Brain microvascular endothelial cell (primary cell): ENCODE results near the gene CRY1.

ENCODE experiments used
- DNase-seq: peaks from one replicate; pipeline ENCODE4 v3.0.0-alpha.2; 2020
- H3K27ac ChIP-seq: fragments of 250-450 bp; sonication (Bioruptor Pico); 2 replicates; pipeline ENCODE4 v1.5.1; 2020; ENCODE audit warnings: mild to moderate bottlenecking, moderate library complexity
- H3K27me3 ChIP-seq: fragments of 250-450 bp; sonication (Bioruptor Pico); replicated peaks from 2 replicates; pipeline ENCODE4 v1.5.1; 2020; ENCODE audit warnings: mild to moderate bottlenecking
- H3K36me3 ChIP-seq: fragments of 250-450 bp; sonication (Bioruptor Pico); replicated peaks from 2 replicates; pipeline ENCODE4 v1.5.1; 2020; ENCODE audit warnings: mild to moderate bottlenecking
- H3K4me3 ChIP-seq: 2 replicates; pipeline ENCODE4 v1.5.1; 2011; ENCODE audit warnings: low read depth, mild to moderate bottlenecking, control low read depth, low read length, moderate library complexity
- CTCF ChIP-seq: IDR thresholded peaks from 2 replicates; pipeline ENCODE4 v1.5.1; 2011; ENCODE audit warnings: low read depth, mild to moderate bottlenecking, moderate library complexity, low read length, control low read depth, inconsistent platforms; ENCODE audit errors: missing control alignments
- in situ Hi-C: cut with HindIII; loops from 2 replicates; pipeline ENCODE4 v1.10.0; 2017; ENCODE audit warnings: low sequenced_read_pairs, low pct_ligation_motif_present

Gene CRY1

DNA sequence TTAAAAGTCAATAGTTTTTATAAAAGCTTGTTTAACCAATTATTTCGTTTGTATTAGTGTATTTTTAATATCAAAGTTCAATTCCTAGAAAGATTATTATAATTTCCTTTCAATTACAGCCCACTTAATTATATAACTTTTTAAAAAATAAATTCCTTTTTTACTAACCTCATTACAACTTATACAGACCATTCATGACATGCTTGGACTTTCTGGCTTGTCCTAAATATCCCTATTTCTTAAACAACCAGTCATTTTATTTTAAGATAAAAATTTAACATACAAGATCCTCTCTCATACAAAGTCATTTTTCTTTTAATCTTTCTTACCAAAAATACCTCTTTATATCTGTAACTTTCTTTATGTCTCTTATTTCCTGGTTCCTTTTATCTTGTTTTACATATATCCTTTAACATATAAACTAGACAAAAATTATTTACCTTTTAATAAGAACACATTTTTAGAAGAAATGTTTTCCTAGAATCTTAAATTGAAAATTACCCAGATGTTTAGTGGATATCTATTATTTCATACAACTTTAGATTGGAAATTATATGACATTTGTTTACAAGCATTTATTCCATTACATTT, 148.0 kb downstream of the CRY1 start:
- no peak for TF ChIP-seq CTCF

GRCh38 chr12:106942775-106943174, 150.6 kb downstream of the CRY1 start:
- TF ChIP-seq CTCF = no peak
- in situ Hi-C loops = no loop called here
- H3K27ac ChIP-seq = no peak overlapping the region
- no peak overlapping the region for H3K4me3 ChIP-seq
- no peaks in the 10 kb centered on the region for H3K27me3 ChIP-seq
- no peak for DNase-seq
- H3K36me3 ChIP-seq = no peaks in the 10 kb centered on the region

More for the DNA sequence above, 148.0 kb downstream of the CRY1 start:
- in situ Hi-C loops = no loop called here
- Histone ChIP-seq H3K36me3 (no peaks in the 10 kb centered on the region), H3K4me3 (no peak overlapping the region), H3K27me3 (no peaks in the 10 kb centered on the region), H3K27ac (no peak overlapping the region)
- no peak for DNase-seq

DNA sequence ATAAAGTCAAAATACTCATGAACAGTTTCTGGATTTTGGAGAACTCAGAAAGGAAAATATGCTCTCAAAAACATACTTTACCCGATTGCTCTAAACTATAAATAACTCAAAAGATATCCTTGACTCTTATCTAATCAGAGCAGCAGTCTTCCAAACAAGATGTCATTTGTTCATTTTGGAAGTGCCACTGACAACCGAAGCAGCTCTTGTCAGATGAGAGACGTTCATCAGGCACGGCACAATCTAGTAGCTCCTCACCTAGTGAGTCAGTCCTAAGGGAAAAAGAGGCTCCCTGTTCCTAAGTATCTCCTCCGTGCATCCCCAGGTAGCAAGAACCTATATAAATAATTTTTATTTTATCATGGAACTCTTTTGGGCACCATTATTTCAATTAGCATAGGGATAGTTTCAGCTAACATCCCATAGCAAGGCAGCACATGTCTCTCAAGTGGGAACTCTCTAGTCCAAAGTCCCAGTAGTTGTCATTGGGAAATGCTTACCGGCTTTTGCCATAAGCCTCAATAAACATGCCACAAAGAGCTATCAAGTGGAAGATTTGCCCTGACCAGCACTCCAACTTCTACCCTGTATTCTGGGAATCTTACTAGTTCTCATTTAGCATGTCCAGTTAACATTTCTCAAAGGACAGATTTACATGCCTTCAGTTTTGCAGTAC, 151.7 kb downstream of the CRY1 start:
- Histone ChIP-seq H3K27ac (no peak overlapping the region), H3K27me3 (no peaks in the 10 kb centered on the region), H3K4me3 (no peak overlapping the region), H3K36me3 (no peaks in the 10 kb centered on the region)
- no peak for TF ChIP-seq CTCF
- in situ Hi-C loops = no loop called here
- DNase-seq = no peak
